Body of pancreas (tissue), 4 donors: ENCODE data around the gene THOC5.

Experiments
- CTCF ChIP-seq, 7 experiments: fragments of 450-650 bp in 4 of 7; fragments of 200-600 bp in 3 of 7; sonication (generic) in 3 of 7; IDR thresholded peaks; one replicate each; pipeline ENCODE4 v1.5.1; 2016 to 2019; ENCODE audit warnings: antibody characterized with exemption in 7 of 7
- POLR2A ChIP-seq, 3 donors: fragments of 450-650 bp; IDR thresholded peaks; one replicate each; pipeline ENCODE4 v1.6.1; 2016; ENCODE audit warnings: antibody characterized with exemption in 3 of 3, mild to moderate bottlenecking in 2 of 3

- TF ChIP-seq POLR2A (IDR thresholded peaks at IDR 0.05) (no peak), CTCF (IDR thresholded peaks at IDR 0.05) (no peak)
These were observed 25.4 kb downstream of the THOC5 start for GRCh38 chr22:29528144-29528543.
